NCI-H128 (cell line): ENCODE data around the gene KCNB1.

ENCODE experiments used
- DNase-seq: peaks from one replicate; lab custom pipeline; 2025; ENCODE audit not compliant: unreplicated experiment; lab: John Stamatoyannopoulos, UW

Gene KCNB1

GRCh38 chr20:49360242-49360968 lies 122.1 kb downstream of the KCNB1 start:
- DNase-seq, result no peak

DNA sequence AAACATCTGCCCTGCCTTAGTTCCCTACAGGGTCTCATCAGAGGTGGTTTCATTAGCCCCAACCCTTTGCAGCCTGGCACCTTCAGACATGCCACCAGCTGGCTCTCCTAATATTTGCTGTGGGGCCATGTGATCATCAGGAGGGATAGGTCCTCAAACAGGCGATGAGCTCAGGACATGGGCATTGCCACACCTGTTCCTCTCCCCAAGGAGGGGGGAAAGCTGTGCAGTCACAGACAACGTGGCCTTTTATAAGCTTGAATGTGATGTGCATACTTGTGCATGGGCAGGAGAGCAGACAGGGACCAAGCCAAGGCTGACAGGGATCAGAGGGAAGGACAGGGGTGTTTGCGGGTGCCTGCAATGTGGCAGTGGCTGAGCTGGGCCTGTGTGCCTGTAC lies 125.8 kb downstream of the KCNB1 start:
- DNase-seq, result no peak

DNA sequence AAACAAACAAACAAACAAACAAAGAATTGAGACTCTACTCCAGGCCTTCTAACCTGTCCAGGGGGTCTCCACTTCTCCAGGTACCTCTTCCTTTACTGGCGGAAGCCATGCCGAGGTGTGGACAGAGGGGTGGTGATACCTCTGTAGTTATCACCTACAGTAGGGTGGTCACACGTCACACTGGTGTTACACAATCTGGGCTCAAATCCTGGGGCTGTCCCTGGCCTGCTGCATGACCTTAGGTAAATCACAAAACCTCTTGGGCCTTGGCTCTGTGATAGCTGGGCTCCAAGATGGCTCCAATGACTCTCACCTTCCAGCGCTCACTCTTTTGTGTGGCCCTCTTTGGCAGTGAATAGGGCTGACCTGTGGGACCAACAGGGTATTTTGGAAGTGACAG lies 127.8 kb downstream of the KCNB1 start:
- DNase-seq, result no peak

GRCh38 chr20:49353348-49353747 lies 129.1 kb downstream of the KCNB1 start:
- DNase-seq, result no peak

GRCh38 chr20:49352751-49353150 lies 129.7 kb downstream of the KCNB1 start:
- DNase-seq, result no peak

GRCh38 chr20:49351775-49352174 lies 130.7 kb downstream of the KCNB1 start:
- no peak for DNase-seq

DNA sequence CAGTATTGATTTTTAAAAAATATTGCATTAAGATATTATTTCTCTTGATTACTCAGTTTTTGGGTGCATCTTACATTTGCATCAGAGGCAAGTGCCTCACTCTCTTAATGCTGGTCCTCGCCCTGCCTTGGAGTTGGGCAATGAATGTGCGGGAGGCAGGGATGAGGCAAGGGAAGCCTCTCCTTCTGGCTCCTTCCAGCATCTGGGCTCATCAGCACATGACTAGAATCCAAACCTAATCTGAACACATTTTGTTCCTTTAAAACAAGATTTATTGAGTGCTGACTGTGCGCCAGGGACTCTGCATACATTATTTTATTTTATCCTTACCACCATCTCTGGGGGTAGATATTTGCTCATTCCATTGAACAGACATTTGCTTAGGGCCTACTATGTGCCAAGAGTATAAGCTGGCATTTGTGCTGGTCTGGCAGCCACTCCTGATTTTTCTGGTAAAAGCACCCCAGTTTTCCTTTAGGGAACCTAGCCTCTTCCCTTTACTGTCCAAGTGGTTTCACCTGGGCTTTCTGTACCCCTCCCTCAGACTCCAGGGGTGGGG lies 132.7 kb downstream of the KCNB1 start:
- no peak for DNase-seq

- no peak for DNase-seq
Measured at GRCh38 chr20:49349078-49349477, 133.4 kb downstream of the KCNB1 start.

- no peak for DNase-seq
Measured at GRCh38 chr20:49348563-49348962, 133.9 kb downstream of the KCNB1 start.

DNA sequence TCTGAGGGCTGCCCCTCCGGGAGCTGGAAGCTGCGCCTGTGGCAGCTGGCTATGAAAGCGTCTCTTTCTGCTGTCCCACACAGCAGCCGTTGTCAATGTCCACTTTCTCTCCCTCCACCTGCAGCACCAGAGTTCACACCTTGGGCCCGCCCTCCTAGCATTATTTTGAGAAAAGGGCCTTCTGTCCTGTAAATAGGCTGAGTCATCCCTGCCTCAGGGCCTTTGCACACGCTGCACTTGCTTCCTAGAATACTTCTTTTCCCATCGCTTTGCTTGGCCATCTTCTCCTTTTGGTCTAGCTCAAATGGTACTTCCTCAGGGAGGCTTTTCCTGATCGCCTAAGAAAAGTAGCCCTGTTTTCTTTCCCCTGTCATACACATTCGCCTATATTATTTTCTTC lies 135.3 kb downstream of the KCNB1 start:
- no peak for DNase-seq

- DNase-seq, result no peak
Measured at GRCh38 chr20:49346682-49347081, 135.8 kb downstream of the KCNB1 start.

- no peak for DNase-seq
Measured at GRCh38 chr20:49345524-49345923, 136.9 kb downstream of the KCNB1 start.

DNA sequence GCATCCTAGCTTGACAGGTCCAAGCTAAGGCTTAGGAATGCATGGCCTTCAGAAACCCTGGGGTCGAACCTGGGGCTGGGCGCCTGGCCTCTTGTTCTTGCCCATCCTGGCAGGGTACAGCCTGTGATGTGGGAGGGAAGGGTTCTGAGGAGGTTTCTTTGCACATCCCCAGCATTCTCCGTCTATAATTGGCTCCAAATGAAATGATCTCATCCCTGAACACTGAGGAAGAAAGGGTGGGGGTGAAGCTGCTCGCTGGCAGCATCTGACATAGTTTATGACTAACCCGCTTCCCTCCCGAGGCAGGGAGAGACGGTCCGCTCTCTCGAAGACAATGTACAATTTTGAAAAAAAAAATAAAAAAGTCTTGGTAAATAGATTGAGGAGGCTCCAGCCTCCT lies 137.5 kb downstream of the KCNB1 start:
- DNase-seq, result no peak

DNA sequence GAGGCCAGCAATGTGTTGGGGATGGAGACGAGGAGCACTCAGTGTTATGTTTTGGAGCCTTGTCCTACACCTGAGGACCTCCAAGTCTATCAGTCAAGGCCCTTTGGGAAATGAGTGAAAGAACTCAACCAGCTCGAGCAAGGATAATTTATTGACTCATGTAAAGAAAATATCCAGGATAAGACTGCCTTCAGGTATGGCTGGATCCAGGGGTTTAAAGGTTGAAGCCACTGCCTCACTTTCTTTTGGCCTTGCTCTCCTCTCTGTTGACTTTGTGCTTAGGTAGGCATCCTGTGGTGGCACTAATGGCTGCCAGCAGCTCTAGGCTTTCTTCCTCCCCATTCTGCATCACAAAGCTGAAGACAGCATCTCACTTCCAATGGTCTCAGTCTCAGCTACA lies 138.3 kb downstream of the KCNB1 start:
- no peak for DNase-seq

- DNase-seq, result no peak
Measured at GRCh38 chr20:49343246-49343645, 139.2 kb downstream of the KCNB1 start.

DNA sequence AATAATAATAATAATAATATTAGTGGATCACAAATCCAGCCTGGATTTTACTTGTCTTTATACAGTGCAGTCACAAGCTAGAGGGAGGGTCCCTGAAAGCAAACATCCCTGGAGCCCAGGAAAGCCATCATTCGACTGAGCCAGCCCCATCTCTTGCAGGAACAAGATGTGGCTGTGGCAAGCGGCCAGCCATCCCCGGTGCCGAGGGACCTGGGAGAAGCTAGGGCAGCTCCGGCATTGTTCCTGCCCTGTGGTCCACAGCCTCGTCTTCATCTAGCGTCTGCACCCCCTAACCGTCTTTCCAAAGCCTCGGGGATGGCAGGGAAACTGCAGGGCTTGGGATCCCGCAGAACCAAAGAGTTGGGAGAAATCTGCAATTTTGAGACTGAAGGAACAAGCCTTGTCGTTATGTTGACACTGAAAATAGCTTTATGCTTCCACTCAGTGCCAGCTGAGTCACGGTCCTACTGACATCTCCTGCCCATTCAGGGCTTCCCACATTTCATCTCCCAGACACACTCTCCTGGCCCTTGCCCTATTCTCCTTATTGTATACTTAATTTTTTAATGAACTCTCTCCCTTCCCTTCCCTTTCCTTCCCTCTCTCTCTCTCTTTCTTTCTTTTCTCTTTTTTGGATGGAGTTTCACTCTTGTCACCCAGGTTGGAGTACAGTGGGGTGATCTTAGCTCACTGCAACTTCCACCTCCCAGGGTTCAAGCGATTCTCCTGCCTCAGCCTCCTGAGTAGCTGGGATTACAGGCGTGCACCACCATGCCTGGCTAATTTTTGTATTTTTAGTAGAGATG lies 142.1 kb downstream of the KCNB1 start:
- no peak for DNase-seq

DNA sequence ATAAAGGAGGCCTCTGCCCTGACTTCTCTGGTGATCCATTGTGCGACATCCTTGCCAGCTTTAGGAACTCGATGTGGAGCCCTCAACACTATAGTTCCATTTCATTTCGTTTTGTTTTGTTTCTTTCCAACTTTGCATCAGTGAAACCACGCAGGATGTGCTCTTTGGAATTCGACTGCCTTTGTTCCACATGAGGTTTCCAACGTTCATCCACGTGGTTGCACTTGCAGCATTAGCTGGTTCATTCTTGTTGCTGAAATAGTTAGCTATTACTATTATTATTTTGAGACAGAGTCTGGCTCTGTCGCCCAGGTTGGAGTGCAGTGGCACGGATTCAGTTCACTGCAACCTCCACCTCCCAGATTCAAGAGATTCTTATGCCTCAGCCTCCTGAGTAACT lies 143.3 kb downstream of the KCNB1 start:
- no peak for DNase-seq

- no peak for DNase-seq
Measured at GRCh38 chr20:49338061-49338460, 144.4 kb downstream of the KCNB1 start.

DNA sequence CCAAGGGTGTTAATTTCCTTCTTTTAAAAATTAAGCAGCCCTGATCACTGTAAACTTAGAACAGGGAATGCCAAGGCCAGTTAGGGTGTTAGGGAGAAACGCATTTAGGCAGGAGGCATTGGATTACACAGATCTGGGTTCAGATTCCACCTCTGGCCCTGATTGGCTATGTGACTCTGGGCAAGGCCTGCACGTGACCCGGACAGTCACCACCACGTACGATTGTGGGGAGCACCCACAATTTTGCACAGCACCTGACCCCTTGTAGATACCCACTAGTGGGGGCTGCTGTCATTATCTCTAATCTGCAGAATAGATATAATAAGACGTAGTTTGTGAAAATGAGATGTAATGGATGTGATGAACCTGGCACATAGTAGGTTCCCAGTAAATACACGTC lies 145.1 kb downstream of the KCNB1 start:
- no peak for DNase-seq

- no peak for DNase-seq
Measured at GRCh38 chr20:49336786-49337185, 145.7 kb downstream of the KCNB1 start.

GRCh38 chr20:49335476-49335875 lies 147.0 kb downstream of the KCNB1 start:
- DNase-seq, result no peak
